ENCODE data around the gene AK9. TPM values are rescaled to one million over a fixed set of nuclear protein-coding genes. Genes with fewer than 3 reads are reported as not detected.

The AK9 gene
- total and polyA plus RNA-seq, 9 donors, result 4.8 to 10.5 (median 6.5) TPM

DNA sequence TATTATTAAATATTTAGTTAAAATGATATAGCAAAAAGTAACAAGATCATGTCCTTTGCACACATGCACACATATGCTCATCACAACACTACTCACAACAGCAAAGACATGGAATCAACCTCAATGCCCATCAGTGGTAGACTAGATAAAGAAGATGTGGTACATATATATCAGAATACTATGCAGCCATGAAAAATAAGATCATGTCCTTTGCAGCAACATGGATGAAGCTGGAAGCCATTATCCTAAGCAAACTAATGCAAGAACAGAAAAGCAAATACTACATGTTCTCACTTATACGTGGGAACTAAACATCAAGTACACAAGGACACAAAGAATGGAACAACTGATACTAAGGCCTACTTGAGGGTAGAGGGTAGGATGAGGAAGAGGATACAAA is 14.3 kb downstream of the AK9 start:
- no peaks in the 10 kb centered on the region for H3K36me3 ChIP-seq (ENCODE audit: control insufficient read depth, insufficient read depth, low read length)
- no peak for DNase-seq
- H3K9me3 ChIP-seq (replicated peaks; ENCODE audit: control insufficient read depth, low read depth, low read length), result no peaks in the 10 kb centered on the region
- H3K4me1 ChIP-seq (ENCODE audit: control insufficient read depth, insufficient read depth, low read length), result no peaks in the 10 kb centered on the region
- no peak overlapping the region for H3K4me3 ChIP-seq (ENCODE audit: low read length)
- no peak overlapping the region for H3K27ac ChIP-seq (ENCODE audit: low read length)
- no peaks in the 10 kb centered on the region for H3K27me3 ChIP-seq (ENCODE audit: control insufficient read depth, insufficient read depth, low read length)
- no CpG with 5 or more reads among the region's 1 CpG for WGBS (ENCODE audit: insufficient coverage)

DNA sequence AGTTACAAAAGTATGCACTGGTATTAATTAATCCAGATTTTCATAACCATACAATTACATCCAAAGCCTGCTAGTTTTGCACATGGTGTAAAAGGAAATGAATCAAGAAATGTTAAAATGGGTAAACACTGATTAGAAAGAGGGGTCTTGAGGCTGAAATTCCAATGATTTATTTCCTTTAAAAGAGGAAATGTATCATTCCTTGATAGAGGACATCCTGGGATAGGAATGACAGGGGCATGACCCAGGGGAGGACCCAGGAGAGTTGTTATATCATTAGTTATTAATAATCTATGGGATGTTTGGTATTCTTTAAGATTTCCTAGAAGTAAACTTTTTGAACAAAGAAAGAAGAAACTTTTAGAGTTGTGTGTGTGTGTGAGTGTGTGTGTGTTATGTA is 18.2 kb downstream of the AK9 start:
- Histone ChIP-seq H3K27ac (ENCODE audit: low read length) (no peak overlapping the region), H3K4me3 (ENCODE audit: low read length) (no peak overlapping the region), H3K9me3 (replicated peaks; ENCODE audit: control insufficient read depth, low read depth, low read length) (no peaks in the 10 kb centered on the region), H3K4me1 (ENCODE audit: control insufficient read depth, insufficient read depth, low read length) (no peaks in the 10 kb centered on the region), H3K27me3 (ENCODE audit: control insufficient read depth, insufficient read depth, low read length) (no peaks in the 10 kb centered on the region), H3K36me3 (ENCODE audit: control insufficient read depth, insufficient read depth, low read length) (no peaks in the 10 kb centered on the region)
- DNase-seq, result no peak

DNA sequence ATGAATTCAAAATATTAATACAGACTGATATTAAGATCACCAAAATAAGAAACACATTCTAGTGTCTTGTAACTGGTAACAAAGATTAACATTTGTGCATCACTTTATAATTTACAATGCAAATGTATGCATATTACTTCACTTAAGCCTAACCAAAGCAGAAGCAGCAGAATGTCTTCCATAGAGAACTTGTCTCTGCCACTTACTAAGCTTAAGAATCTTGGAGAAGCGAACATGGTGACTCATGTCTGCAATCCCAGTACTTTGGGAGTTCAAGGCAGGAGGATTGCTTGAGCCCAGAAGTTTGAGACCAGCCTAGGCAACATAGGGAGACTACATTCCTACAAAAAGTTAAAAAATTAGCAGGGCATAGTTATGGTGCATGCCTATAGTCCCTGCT is 18.8 kb downstream of the AK9 start:
- H3K4me3 ChIP-seq (ENCODE audit: low read length), result no peak overlapping the region
- WGBS (ENCODE audit: insufficient coverage), result no CpG with 5 or more reads among the region's 1 CpG
- no peaks in the 10 kb centered on the region for H3K9me3 ChIP-seq (replicated peaks; ENCODE audit: control insufficient read depth, low read depth, low read length)
- no peaks in the 10 kb centered on the region for H3K27me3 ChIP-seq (ENCODE audit: control insufficient read depth, insufficient read depth, low read length)
- no peaks in the 10 kb centered on the region for H3K36me3 ChIP-seq (ENCODE audit: control insufficient read depth, insufficient read depth, low read length)
- H3K4me1 ChIP-seq (ENCODE audit: control insufficient read depth, insufficient read depth, low read length), result no peaks in the 10 kb centered on the region
- DNase-seq, result no peak
- H3K27ac ChIP-seq (ENCODE audit: low read length), result no peak overlapping the region

GRCh38 chr6:109671733-109672132 is 19.3 kb downstream of the AK9 start:
- H3K9me3 ChIP-seq (replicated peaks; ENCODE audit: control insufficient read depth, low read depth, low read length), result no peaks in the 10 kb centered on the region
- no peak for DNase-seq
- H3K36me3 ChIP-seq (ENCODE audit: control insufficient read depth, insufficient read depth, low read length), result no peaks in the 10 kb centered on the region
- H3K4me1 ChIP-seq (ENCODE audit: control insufficient read depth, insufficient read depth, low read length), result no peaks in the 10 kb centered on the region
- H3K4me3 ChIP-seq (ENCODE audit: low read length), result no peak overlapping the region
- H3K27me3 ChIP-seq (ENCODE audit: control insufficient read depth, insufficient read depth, low read length), result no peaks in the 10 kb centered on the region
- WGBS (ENCODE audit: insufficient coverage), result no CpG with 5 or more reads among the region's 2 CpGs
- no peak overlapping the region for H3K27ac ChIP-seq (ENCODE audit: low read length)

DNA sequence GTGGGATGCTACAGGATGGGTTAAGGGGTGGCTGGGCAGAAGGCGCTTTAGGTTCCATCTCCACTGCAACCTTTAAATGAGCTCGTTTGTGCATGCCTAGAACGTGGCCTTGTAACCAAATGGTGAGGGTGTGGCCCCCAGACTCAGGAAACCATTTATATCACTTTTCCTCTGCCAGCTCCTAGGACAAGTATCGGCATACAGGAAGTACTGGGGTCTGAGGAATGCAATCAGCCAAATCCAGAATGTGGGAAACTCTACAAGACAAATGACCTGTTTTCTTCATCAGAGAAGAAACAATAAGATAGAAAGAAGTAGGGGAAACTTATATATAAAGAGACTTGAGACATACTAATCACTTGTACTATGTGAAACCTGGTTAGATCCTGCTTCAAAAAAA is 21.2 kb downstream of the AK9 start:
- H3K27me3 ChIP-seq (ENCODE audit: control insufficient read depth, insufficient read depth, low read length), result no peaks in the 10 kb centered on the region
- WGBS (ENCODE audit: insufficient coverage), result no CpG with 5 or more reads among the region's 4 CpGs
- H3K4me3 ChIP-seq (ENCODE audit: low read length), result no peak overlapping the region
- no peaks in the 10 kb centered on the region for H3K36me3 ChIP-seq (ENCODE audit: control insufficient read depth, insufficient read depth, low read length)
- H3K27ac ChIP-seq (ENCODE audit: low read length), result no peak overlapping the region
- no peaks in the 10 kb centered on the region for H3K9me3 ChIP-seq (replicated peaks; ENCODE audit: control insufficient read depth, low read depth, low read length)
- H3K4me1 ChIP-seq (ENCODE audit: control insufficient read depth, insufficient read depth, low read length), result no peaks in the 10 kb centered on the region
- DNase-seq, result no peak

DNA sequence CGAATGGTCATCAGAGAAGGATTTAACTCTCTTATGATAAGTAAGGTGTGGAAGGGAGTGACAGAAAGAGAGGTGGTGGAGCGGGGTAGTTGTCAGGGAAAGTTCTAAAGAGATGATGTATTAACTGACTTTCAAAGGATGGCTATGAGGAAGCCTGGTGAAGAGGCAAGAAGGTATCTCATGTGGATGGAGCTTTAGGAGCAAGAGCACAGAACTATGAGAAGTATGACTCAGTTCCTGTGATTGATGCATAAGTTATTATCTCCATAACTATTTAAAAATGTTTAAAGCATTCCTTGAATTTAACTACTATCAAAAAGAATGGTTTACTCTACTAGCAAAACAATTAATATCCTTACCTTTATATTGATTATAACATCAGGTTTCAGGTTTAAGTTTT is 28.8 kb downstream of the AK9 start:
- no peaks in the 10 kb centered on the region for H3K27me3 ChIP-seq (ENCODE audit: control insufficient read depth, insufficient read depth, low read length)
- WGBS (ENCODE audit: insufficient coverage), result 100% methylated on average over 2 of the region's 2 CpGs
- H3K4me1 ChIP-seq (ENCODE audit: control insufficient read depth, insufficient read depth, low read length), result no peaks in the 10 kb centered on the region
- H3K36me3 ChIP-seq (ENCODE audit: control insufficient read depth, insufficient read depth, low read length), result no peaks in the 10 kb centered on the region
- no peak overlapping the region for H3K4me3 ChIP-seq (ENCODE audit: low read length)
- no peak for DNase-seq
- no peaks in the 10 kb centered on the region for H3K9me3 ChIP-seq (replicated peaks; ENCODE audit: control insufficient read depth, low read depth, low read length)
- H3K27ac ChIP-seq (ENCODE audit: low read length), result no peak overlapping the region

GRCh38 chr6:109660526-109661320 is 30.3 kb downstream of the AK9 start:
- H3K9me3 ChIP-seq (replicated peaks; ENCODE audit: control insufficient read depth, low read depth, low read length), result no peaks in the 10 kb centered on the region
- no peak overlapping the region for H3K4me3 ChIP-seq (ENCODE audit: low read length)
- DNase-seq, result no peak
- no peak overlapping the region for H3K27ac ChIP-seq (ENCODE audit: low read length)
- H3K4me1 ChIP-seq (ENCODE audit: control insufficient read depth, insufficient read depth, low read length), result no peaks in the 10 kb centered on the region
- no CpG with 5 or more reads among the region's 1 CpG for WGBS (ENCODE audit: insufficient coverage)
- no peaks in the 10 kb centered on the region for H3K36me3 ChIP-seq (ENCODE audit: control insufficient read depth, insufficient read depth, low read length)
- no peaks in the 10 kb centered on the region for H3K27me3 ChIP-seq (ENCODE audit: control insufficient read depth, insufficient read depth, low read length)

DNA sequence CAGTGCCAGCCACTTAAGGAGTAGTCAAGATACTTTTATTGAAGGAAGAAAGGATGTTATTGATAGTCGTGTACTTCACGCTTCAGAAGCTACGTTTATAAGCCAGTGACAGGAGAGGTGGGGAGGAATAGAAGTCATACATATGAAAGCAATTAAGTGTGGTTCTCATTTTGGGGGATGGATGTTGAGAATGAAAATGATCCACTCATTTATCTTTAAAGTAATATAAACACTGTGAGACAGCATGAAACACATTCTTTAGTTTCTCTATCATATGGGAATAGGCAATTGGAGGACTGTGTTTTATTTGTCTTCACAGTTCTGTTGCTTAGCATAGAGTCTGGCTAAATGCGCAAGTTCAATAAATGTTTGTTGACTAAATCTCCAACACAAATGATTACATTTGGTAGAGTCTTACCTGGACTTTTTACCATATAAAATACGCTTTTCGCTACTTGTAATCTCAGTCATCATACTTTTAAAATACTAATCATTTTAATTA is 35.2 kb downstream of the AK9 start:
- Histone ChIP-seq H3K27me3 (ENCODE audit: control insufficient read depth, insufficient read depth, low read length) (no peaks in the 10 kb centered on the region), H3K36me3 (ENCODE audit: control insufficient read depth, insufficient read depth, low read length) (no peaks in the 10 kb centered on the region), H3K9me3 (replicated peaks; ENCODE audit: control insufficient read depth, low read depth, low read length) (no peaks in the 10 kb centered on the region), H3K27ac (ENCODE audit: low read length) (no peak overlapping the region), H3K4me1 (ENCODE audit: control insufficient read depth, insufficient read depth, low read length) (no peaks in the 10 kb centered on the region), H3K4me3 (ENCODE audit: low read length) (no peak overlapping the region)
- DNase-seq, result no peak
- 27% methylated on average over 3 of the region's 6 CpGs for WGBS (ENCODE audit: insufficient coverage)

DNA sequence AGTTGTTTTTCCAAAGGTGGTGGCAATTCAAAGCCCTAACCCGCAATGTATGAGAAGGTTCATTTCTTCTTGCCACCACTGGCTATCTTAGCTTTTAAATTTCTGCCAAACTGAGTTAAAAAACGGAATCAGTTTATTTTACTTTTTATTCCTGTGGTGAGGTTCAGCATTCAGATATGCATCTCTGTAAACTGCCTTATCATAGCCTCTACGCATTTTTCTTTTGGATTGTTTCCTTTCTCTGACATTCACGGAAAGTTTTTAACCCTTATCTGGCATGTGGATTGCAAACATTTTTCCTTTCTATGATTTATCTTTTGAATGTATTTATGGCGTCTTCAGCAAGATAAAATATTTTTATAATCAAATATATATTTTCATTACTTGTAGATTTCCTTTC is 37.7 kb downstream of the AK9 start:
- no peaks in the 10 kb centered on the region for H3K4me1 ChIP-seq (ENCODE audit: control insufficient read depth, insufficient read depth, low read length)
- H3K9me3 ChIP-seq (replicated peaks; ENCODE audit: control insufficient read depth, low read depth, low read length), result no peaks in the 10 kb centered on the region
- H3K4me3 ChIP-seq (ENCODE audit: low read length), result no peak overlapping the region
- H3K27me3 ChIP-seq (ENCODE audit: control insufficient read depth, insufficient read depth, low read length), result no peaks in the 10 kb centered on the region
- no peak for DNase-seq
- H3K36me3 ChIP-seq (ENCODE audit: control insufficient read depth, insufficient read depth, low read length), result no peaks in the 10 kb centered on the region
- WGBS (ENCODE audit: insufficient coverage), result no CpG with 5 or more reads among the region's 5 CpGs
- H3K27ac ChIP-seq (ENCODE audit: low read length), result no peak overlapping the region

- Histone ChIP-seq H3K27ac (ENCODE audit: low read length) (no peak overlapping the region), H3K9me3 (replicated peaks; ENCODE audit: control insufficient read depth, low read depth, low read length) (no peaks in the 10 kb centered on the region), H3K27me3 (ENCODE audit: control insufficient read depth, insufficient read depth, low read length) (no peaks in the 10 kb centered on the region), H3K4me1 (ENCODE audit: control insufficient read depth, insufficient read depth, low read length) (no peaks in the 10 kb centered on the region), H3K4me3 (ENCODE audit: low read length) (no peak overlapping the region), H3K36me3 (ENCODE audit: control insufficient read depth, insufficient read depth, low read length) (no peaks in the 10 kb centered on the region)
- DNase-seq, result no peak
- WGBS (ENCODE audit: insufficient coverage), result no CpG with 5 or more reads among the region's 2 CpGs
Measured at GRCh38 chr6:109644131-109644530, 46.9 kb downstream of the AK9 start.

- Histone ChIP-seq H3K4me3 (ENCODE audit: low read length) (no peak overlapping the region), H3K27ac (ENCODE audit: low read length) (no peak overlapping the region)
- no CpG with 5 or more reads among the region's 1 CpG for WGBS (ENCODE audit: insufficient coverage)
Measured at GRCh38 chr6:109632405-109632804, 58.6 kb downstream of the AK9 start.

More at GRCh38 chr6:109632405-109632804, 58.6 kb downstream of the AK9 start:
- Histone ChIP-seq H3K36me3 (ENCODE audit: control insufficient read depth, insufficient read depth, low read length) (no peaks in the 10 kb centered on the region), H3K27me3 (ENCODE audit: control insufficient read depth, insufficient read depth, low read length) (no peaks in the 10 kb centered on the region), H3K9me3 (replicated peaks; ENCODE audit: control insufficient read depth, low read depth, low read length) (no peaks in the 10 kb centered on the region), H3K4me1 (ENCODE audit: control insufficient read depth, insufficient read depth, low read length) (no peaks in the 10 kb centered on the region)
- no peak for DNase-seq
